Jurkat, Clone E6-1 (cell line): ENCODE data around the gene RAB30. TPM values are rescaled to one million over a fixed set of nuclear protein-coding genes. Genes with fewer than 3 reads are reported as not detected.

ENCODE experiments used
- DNase-seq: peaks from one replicate; pipeline ENCODE4 v3.0.0-alpha.2; 2011; ENCODE audit warnings: low read depth, low spot score
- H3K4me3 ChIP-seq: 2 replicates; pipeline ENCODE4 v1.5.1; 2011; ENCODE audit warnings: mild to moderate bottlenecking, low read length, control low read depth, moderate library complexity
- polyA plus RNA-seq: library from polyadenylated mRNA; unstranded; fragments of >200 nt; gene quantifications from one replicate; pipeline ENCODE4 v1.2.1, GENCODE V29; 2012; ENCODE audit warnings: missing spikeins; ENCODE audit not compliant: insufficient read length, insufficient read depth

The RAB30 gene
- 4.1 TPM for polyA plus RNA-seq

DNA sequence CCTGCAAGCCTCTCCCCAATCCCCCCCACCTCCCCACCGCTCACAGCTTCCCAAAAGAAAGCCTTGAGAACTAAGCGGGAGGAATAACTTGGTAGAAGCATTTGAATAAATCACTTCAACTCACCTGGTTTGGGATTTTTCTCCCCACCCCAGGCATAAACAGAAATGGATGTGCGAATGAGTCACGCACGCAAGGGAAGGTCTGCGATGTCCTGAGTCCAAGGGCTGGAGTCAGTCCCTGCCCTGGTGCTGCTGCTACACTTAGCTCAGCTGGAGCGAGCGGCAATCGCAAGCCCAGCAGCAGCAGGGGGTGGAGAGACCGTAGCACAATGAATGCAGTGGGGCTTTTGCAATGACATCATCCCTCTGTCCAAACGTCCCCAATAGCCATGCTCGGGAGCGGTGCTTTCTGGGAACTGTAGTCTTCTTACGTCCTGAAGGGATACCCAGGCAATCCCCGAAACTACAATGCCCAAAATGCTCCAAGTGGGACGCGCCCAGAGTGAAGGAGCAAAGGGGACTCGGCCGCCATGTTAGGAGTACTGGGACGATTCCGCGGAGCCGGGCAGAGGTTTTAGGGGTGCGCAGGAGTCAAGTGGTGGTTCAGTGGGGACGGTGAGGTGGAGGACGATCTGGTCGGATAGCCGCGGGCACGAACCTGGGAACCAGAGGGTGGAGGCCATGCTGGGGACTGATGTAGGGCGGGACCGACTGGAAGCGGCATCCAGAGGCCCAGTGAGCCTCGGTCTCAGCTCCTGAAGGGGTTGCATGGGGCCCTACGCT lies at the start of gene RAB30:
RAB30 (minus strand) TSS at position 331 of the 783 bp plus-strand sequence. CDS start 74,581 bp downstream, outside the sequence.
- DNase-seq, result peak; percentile 97
- peak within 1 kb of the TSS; percentile 92 for H3K4me3 ChIP-seq

- no peak overlapping the region for H3K4me3 ChIP-seq
- no peak for DNase-seq
Measured at GRCh38 chr11:83120327-83120726, 48.6 kb upstream of the RAB30 start.

GRCh38 chr11:83119216-83119615 lies 47.5 kb upstream of the RAB30 start:
- H3K4me3 ChIP-seq, result no peak overlapping the region
- DNase-seq, result no peak

GRCh38 chr11:83118814-83119213 lies 47.1 kb upstream of the RAB30 start:
- no peak for DNase-seq
- H3K4me3 ChIP-seq, result no peak overlapping the region

DNA sequence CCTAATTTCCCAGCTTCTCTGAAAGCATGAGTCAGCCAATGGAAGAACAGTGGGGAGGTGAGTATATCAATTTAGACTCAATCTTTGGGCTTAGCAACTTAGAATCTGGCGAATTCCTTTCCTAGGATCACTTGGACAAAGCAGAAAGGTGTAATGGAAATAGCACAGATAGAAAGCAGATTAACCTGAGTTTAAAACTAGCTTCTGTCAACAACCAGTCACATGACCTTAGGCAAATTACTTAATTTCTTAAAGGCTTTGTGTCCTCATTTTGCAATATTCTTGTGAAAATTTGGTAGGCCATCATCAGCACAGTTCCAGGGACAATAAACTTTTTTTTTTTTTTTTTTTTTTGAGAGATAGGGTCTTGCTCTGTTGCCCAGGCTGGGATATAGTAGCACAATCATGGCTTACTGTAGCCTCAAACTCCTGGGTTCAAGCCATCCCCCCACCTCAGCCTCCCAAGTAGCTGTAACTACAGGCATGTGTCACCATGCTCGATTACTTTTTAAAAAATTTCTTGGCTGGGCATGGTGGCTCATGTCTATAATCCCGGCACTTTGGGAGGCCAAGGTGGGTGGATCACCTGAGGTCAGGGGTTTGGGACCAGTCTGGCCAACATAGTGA lies 44.4 kb upstream of the RAB30 start:
- no peak for DNase-seq
- H3K4me3 ChIP-seq, result no peak overlapping the region

GRCh38 chr11:83115551-83115950 lies 43.9 kb upstream of the RAB30 start:
- no peak for DNase-seq
- H3K4me3 ChIP-seq, result no peak overlapping the region

DNA sequence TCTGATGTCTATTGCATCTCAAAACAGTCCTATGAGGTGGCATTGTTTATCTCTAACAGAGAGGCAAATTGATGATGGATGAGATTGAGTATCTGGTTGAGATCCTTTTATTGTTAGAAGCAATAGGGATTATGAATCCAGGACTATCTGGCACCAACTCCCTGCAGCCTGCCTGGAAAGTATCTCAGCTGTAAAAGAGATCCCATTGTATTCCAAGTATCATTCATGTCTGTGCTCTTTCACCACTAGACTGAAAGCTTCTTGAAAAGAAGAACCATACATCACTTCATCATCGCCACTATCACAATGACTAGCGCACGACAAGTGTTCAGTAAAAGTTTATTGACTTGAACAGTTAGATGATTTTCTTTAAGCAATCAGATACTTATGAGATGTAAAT lies 43.3 kb upstream of the RAB30 start:
- no peak overlapping the region for H3K4me3 ChIP-seq
- DNase-seq, result no peak

- no peak for DNase-seq
- H3K4me3 ChIP-seq, result no peak overlapping the region
Measured at GRCh38 chr11:83112886-83113285, 41.2 kb upstream of the RAB30 start.

DNA sequence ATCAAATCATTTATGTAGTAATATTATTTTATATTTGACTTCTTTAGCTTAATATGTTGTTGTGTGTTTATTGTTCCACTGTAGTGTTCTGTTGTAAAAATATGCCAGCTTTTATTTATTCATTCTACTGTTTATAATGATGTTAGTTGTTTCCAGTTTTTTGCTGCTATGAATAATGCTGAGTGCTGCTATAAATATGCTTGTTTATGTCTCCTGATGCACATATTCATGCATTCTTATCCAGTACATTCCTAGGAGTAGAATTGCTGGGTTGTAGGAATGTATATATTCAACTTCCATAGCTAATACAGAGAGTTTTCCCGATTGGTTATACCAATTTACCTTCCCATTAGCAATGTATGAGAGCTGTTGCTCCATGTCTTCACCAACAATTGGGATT lies 33.5 kb upstream of the RAB30 start:
- no peak for DNase-seq
- no peak overlapping the region for H3K4me3 ChIP-seq

DNA sequence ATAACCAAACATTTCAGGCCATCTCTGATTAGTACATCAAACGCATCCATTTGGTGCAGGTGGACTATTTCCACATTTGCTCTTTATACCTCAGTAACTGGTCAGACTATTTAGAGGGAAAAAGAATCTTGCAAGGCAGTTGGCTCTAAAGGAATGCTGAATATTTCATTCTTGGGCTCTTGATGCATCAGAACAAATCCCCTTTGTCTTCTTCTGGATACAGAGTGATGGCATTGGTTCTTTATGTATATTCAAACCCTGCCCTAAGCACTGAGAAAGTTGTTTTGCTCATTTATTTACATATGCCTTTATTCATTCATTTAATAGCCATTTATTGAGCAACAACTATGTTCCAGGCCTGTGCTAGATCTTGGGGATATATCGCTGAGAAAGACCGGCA lies 31.1 kb upstream of the RAB30 start:
- H3K4me3 ChIP-seq, result no peak overlapping the region
- no peak for DNase-seq

DNA sequence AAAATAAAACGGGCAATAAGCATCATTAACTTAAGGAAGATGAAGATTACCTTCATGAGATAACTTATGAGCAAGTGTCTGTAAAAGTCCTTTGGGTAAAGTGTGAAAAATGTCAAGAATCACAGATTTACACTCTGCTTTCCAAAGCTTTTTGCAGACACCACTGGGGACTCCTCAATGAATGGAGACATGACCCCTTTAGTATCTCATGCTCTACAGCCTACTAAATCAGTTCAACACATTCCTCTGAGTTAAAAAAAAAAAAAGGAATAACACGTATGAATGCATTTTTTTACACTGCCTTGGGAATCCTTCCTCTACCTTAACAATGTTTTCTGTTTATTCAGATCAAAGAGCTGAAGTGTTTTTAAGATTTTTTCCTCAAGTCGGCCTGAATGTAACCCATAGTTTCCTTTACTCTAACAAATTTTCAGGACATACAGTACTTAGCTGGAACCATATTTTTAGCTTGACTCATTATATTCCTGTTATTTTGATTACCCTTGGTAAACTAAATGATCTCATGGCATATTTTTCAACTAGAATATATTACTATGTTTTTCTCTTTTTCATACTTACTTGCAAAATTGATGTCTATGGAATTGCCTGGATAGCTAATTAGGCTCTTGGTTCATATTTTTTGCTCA lies 25.9 kb upstream of the RAB30 start:
- no peak for DNase-seq
- no peak overlapping the region for H3K4me3 ChIP-seq

- H3K4me3 ChIP-seq, result no peak overlapping the region
Measured at GRCh38 chr11:83093634-83094033, 21.9 kb upstream of the RAB30 start.

GRCh38 chr11:83092488-83093384 lies 21.0 kb upstream of the RAB30 start:
- DNase-seq, result no peak

More at GRCh38 chr11:83093634-83094033, 21.9 kb upstream of the RAB30 start:
- no peak for DNase-seq

DNA sequence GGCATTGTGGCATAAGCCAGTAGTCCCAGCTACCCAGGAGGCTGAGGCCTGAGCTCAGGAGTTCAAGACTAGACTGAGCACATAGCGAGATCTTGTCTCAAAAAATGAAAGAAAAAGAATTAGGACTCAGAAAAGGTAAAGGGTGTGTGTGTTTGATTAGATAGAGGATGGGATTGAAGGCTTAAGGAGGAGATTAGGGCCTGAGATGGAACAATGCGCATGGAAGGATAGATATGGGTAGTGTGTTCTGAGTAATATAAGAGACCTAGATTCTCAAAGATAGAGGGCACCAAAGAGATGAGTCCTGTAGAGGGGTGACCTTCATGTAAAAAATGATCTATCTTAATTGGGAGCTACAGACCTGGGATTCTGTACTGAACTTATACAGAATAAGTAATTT lies 17.3 kb upstream of the RAB30 start:
- H3K4me3 ChIP-seq, result no peak overlapping the region
- DNase-seq, result no peak

More at GRCh38 chr11:83092488-83093384, 21.0 kb upstream of the RAB30 start:
- H3K4me3 ChIP-seq, result no peak overlapping the region

DNA sequence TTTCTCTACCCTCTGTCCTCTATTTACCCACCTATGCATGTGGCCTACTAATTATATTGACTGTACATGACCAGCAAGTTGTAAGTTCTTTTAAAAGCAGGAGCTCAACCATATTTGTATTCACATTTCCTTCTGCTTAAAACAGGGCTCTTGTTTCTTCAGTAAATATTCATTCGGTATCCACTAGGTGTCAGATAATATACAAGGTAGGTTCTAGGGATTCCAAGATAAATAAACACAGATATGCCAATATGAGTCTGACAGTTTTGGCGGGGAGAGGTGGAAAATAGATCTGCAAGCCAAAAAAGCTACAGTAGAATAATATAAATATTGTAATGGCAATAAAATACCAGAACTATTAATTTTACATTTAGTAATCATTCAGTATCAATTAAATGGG lies 15.3 kb upstream of the RAB30 start:
- H3K4me3 ChIP-seq, result no peak overlapping the region
- DNase-seq, result no peak

DNA sequence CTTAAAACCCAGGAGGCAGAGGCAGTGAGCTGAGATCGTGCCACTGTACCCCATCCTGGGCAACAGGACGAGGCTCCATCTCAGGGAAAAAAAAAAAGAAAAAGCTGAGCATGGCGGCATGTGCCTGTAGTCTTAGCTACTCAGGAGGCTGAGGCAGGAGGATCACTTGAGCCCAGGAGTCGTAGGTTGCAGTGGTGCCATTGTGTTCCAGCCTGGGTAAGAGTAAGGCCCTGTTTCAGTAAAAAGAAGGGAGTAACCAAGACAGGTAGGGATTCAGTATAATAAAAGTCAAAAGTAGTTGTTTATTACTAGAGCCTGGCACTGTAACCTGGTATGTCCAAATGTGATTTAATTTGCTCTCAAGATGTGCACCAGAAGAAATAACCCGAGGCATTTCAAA lies 8.1 kb upstream of the RAB30 start:
- DNase-seq, result no peak
- no peak overlapping the region for H3K4me3 ChIP-seq

DNA sequence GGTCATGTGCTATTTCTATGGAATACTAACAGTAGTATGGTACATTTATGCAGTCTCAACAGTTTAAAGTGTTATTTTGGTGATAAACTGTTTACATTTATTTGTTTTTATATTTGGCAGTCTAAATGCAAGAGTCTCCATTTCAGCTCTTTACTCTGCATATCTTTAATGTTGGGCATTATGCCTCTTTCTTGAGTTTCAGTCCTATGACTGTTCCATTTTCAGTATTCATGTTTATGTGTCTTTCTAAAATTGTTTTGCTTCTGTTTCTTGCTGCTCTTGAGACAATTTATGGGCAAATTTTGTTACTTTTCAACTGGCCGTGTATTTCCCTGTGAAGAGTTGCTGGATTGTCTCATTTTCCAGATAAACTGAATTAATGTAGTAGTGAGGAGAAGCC lies 6.6 kb upstream of the RAB30 start:
- no peak for DNase-seq
- H3K4me3 ChIP-seq, result no peak overlapping the region

GRCh38 chr11:83073884-83074283 lies 2.2 kb upstream of the RAB30 start:
- no peak overlapping the region for H3K4me3 ChIP-seq
- no peak for DNase-seq

DNA sequence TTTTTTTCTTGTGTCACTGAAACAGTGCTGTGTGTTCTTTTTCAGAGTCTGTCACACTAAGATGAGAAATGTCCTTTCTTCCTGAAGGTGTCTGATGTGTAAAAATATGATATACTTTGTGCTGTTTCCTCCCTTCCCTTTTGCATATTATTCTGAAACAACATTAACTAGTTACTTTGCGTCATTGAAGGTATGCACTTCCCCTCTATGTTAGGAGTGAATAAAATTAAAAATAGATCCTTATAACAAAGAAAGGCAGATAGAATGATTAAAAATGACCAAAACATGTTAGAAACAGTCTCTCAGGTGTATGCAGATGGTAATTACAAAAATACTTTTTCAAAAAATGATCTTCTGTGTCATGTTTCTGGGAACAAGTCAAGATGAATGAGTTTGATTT lies 1.6 kb upstream of the RAB30 start:
- no peak for DNase-seq
- peak overlapping the region; percentile 92 for H3K4me3 ChIP-seq
